Activated CD4-positive, alpha-beta T cell treated with anti-CD3 and anti-CD28 coated beads for 36 hours (primary cell): ENCODE measurements around the gene CMTM5. TPM values are rescaled to one million over a fixed set of nuclear protein-coding genes. Genes with fewer than 3 reads are reported as not detected.

ENCODE experiments used
- ATAC-seq: fragments of 200-7000 bp; cut with Tn5 transposase; one replicate; pipeline ENCODE4 v1.10.0; 2021; ENCODE audit warnings: mild to moderate bottlenecking, moderate library complexity
- CTCF ChIA-PET: fragments of 350-600 bp; sonication (Branson Sonifier 250); formaldehyde crosslinking; loops from one replicate; lab custom pipeline; 2021; ENCODE audit warnings: antibody characterized with exemption; lab: Charles Lee
- POLR2A ChIA-PET: fragments of 350-600 bp; sonication (Branson Sonifier 250); formaldehyde crosslinking; loops from one replicate; lab custom pipeline; 2021; ENCODE audit warnings: antibody characterized with exemption, inconsistent platforms; lab: Charles Lee
- DNase-seq: peaks from one replicate; pipeline ENCODE4 v3.0.0-alpha.2; 2020
- H3K27ac Mint-ChIP-seq: one replicate; pipeline ENCODE4 v1.8.0; 2021; ENCODE audit warnings: mixed read lengths
- H3K27me3 Mint-ChIP-seq: one replicate; pipeline ENCODE4 v1.8.0; 2021; ENCODE audit warnings: mixed read lengths
- H3K36me3 Mint-ChIP-seq: one replicate; pipeline ENCODE4 v1.8.0; 2021; ENCODE audit warnings: low read depth, mixed read lengths
- H3K4me1 Mint-ChIP-seq: one replicate; pipeline ENCODE4 v1.8.0; 2021; ENCODE audit warnings: mixed read lengths
- H3K4me3 Mint-ChIP-seq: one replicate; pipeline ENCODE4 v1.8.0; 2021; ENCODE audit warnings: mild to moderate bottlenecking, moderate library complexity, mixed read lengths
- H3K9me3 Mint-ChIP-seq: one replicate; pipeline ENCODE4 v1.8.0; 2021; ENCODE audit warnings: low read depth, mixed read lengths
- intact Hi-C, 2 experiments: fragments of 100-400 bp; cut with DNase I in 1 of 2; cut with micrococcal nuclease in 1 of 2; formaldehyde crosslinking; loops; one replicate each; pipeline versions ENCODE4 v1.14.2 to v1.15.1; 2022 to 2024; cut with DNase I, micrococcal nuclease
- total RNA-seq, 2 experiments: library from RNA; stranded (reverse); gene quantifications; one replicate each; pipeline ENCODE4 v1.2.3, GENCODE V29; 2021

CMTM5 gene
- total RNA-seq, 2 experiments from 2014 or later: not detected

DNA sequence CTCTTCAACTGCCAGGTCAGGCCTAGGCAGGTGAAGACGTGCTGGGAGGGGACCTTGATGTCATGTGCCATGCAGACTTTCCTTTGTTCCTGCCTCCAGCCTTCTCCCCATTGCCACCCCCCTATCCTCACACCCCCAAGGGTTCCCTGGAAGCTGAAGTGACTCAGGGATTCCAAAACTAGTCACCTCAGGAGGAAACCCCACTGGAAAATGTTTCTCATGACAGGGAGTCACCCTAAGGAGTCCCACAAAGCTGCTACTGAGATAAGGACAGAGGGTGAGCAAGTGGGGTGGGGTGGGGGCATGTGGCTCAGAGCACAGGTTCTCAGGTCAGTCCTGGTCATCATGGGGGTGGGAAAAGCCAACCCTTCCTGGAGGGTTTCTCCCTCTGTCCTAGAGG is 6.6 kb upstream of the CMTM5 start:
- ATAC-seq: no peak
- CTCF ChIA-PET: interaction anchor here (0.7 kb wide), 1 partner anchor 98 kb away, joined by 3 read pairs; no protein-coding TSS in a partner anchor

DNA sequence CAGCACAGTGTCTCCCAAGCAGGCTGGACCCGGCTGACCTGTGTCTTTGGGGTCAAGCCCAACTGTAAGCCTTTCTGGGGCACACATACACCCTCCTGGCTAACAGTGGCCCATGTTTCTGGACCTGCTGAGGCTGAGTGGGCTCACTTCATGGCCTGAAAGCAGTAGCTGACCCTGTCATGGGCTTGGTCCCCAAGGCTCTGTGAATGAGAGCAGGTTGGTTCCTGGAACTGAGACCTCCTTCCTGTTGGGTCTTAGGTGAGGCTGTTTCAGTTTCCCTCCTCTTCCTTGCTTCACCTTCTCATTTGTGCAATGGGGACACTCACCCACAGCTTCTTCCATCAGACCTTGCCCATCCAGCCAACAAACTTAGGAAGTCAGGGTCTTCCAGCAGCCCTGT is 5.0 kb upstream of the CMTM5 start:
- ATAC-seq: no peak
- Mint-ChIP-seq H3K27me3 (peaks cover 5% of the 10 kb centered on the region), H3K27ac (no peak overlapping the region), H3K36me3 (no peaks in the 10 kb centered on the region), H3K9me3 (no peaks in the 10 kb centered on the region), H3K4me3 (no peak overlapping the region), H3K4me1 (no peaks in the 10 kb centered on the region)
- ChIA-PET CTCF (interaction anchor here (0.7 kb wide), 1 partner anchor 18 kb away, joined by 4 read pairs; no protein-coding TSS in a partner anchor), POLR2A (no interaction called here)
- no peak for DNase-seq
- intact Hi-C loops: no loop called here

More for the DNA sequence above, 6.6 kb upstream of the CMTM5 start:
- DNase-seq: no peak
- Mint-ChIP-seq H3K9me3 (no peaks in the 10 kb centered on the region), H3K27ac (no peak overlapping the region), H3K27me3 (peaks cover 10% of the 10 kb centered on the region), H3K4me3 (no peak overlapping the region), H3K36me3 (no peaks in the 10 kb centered on the region), H3K4me1 (no peaks in the 10 kb centered on the region)
- intact Hi-C loops: no loop called here
- POLR2A ChIA-PET: no interaction called here

DNA sequence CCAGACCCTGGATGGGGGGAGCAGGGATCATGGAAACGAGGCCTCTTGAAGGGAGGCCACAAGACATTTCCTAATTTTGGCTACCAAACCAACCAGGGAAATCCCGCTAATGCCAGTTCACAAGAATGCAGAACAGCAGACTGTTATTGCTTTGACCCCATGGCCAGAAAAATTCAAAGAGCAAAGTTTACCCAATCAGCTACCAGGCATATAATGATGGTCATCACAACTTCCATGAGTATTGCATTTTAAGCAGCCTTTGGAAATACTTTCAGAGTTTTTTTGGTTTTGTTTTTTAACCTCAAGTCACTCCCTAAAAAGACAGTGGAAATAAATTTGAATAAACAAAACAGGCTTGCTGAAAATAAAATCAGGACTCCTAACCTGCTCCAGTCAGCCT is 4.3 kb upstream of the CMTM5 start, which contains the start of gene IL25:
Gene IL25 (plus strand): TSS at position 301 of the 400 bp plus-strand sequence.
- CTCF ChIA-PET: interaction anchor here (0.7 kb wide), 1 partner anchor 18 kb away, joined by 4 read pairs; no protein-coding TSS in a partner anchor
- no peaks in the 10 kb centered on the region for H3K36me3 Mint-ChIP-seq
- no peaks in the 10 kb centered on the region for H3K9me3 Mint-ChIP-seq
- H3K4me3 Mint-ChIP-seq: no peak within 1 kb of the TSS
- H3K27me3 Mint-ChIP-seq: peaks cover 2% of the 10 kb centered on the region
- no peak for DNase-seq
- H3K27ac Mint-ChIP-seq: no peak within 1 kb of the TSS
- intact Hi-C loops: no loop called here
- no peaks in the 10 kb centered on the region for H3K4me1 Mint-ChIP-seq
- ATAC-seq: no peak
- POLR2A ChIA-PET: no interaction called here

DNA sequence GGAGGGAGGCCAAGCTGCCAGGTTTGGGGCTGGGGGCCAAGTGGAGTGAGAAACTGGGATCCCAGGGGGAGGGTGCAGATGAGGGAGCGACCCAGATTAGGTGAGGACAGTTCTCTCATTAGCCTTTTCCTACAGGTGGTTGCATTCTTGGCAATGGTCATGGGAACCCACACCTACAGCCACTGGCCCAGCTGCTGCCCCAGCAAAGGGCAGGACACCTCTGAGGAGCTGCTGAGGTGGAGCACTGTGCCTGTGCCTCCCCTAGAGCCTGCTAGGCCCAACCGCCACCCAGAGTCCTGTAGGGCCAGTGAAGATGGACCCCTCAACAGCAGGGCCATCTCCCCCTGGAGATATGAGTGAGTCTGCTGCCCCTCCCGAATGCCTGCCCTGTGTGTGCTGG is 3.8 kb upstream of the CMTM5 start:
- H3K27ac Mint-ChIP-seq: no peak overlapping the region
- H3K27me3 Mint-ChIP-seq: no peaks in the 10 kb centered on the region
- no peak overlapping the region for H3K4me3 Mint-ChIP-seq
- ChIA-PET CTCF (interaction anchor here (1.6 kb wide), 1 partner anchor 37 kb away, joined by 4 read pairs; no protein-coding TSS in a partner anchor), POLR2A (no interaction called here)
- no peak for DNase-seq
- no peaks in the 10 kb centered on the region for H3K36me3 Mint-ChIP-seq
- ATAC-seq: no peak
- H3K4me1 Mint-ChIP-seq: no peaks in the 10 kb centered on the region
- intact Hi-C loops: no loop called here
- no peaks in the 10 kb centered on the region for H3K9me3 Mint-ChIP-seq

DNA sequence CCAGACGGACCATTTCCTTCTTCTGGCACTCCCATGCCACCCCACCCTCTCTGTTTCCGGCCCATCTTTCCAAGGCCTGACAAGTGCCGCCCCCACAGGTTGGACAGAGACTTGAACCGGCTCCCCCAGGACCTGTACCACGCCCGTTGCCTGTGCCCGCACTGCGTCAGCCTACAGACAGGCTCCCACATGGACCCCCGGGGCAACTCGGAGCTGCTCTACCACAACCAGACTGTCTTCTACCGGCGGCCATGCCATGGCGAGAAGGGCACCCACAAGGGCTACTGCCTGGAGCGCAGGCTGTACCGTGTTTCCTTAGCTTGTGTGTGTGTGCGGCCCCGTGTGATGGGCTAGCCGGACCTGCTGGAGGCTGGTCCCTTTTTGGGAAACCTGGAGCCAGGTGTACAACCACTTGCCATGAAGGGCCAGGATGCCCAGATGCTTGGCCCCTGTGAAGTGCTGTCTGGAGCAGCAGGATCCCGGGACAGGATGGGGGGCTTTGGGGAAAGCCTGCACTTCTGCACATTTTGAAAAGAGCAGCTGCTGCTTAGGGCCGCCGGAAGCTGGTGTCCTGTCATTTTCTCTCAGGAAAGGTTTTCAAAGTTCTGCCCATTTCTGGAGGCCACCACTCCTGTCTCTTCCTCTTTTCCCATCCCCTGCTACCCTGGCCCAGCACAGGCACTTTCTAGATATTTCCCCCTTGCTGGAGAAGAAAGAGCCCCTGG is 1.2 kb upstream of the CMTM5 start:
- ChIA-PET POLR2A (no interaction called here), CTCF (interaction anchor here (0.6 to 1.8 kb wide), 4 partner anchors 8 to 254 kb away, joined by 3 to 5 read pairs (median 4); no protein-coding TSS in a partner anchor)
- no peak overlapping the region for H3K4me3 Mint-ChIP-seq
- H3K27ac Mint-ChIP-seq: no peak overlapping the region
- no peaks in the 10 kb centered on the region for H3K36me3 Mint-ChIP-seq
- H3K4me1 Mint-ChIP-seq: no peaks in the 10 kb centered on the region
- no peaks in the 10 kb centered on the region for H3K9me3 Mint-ChIP-seq
- intact Hi-C loops: no loop called here
- DNase-seq (peak; percentile 3), ATAC-seq (no peak)
- H3K27me3 Mint-ChIP-seq: no peaks in the 10 kb centered on the region

DNA sequence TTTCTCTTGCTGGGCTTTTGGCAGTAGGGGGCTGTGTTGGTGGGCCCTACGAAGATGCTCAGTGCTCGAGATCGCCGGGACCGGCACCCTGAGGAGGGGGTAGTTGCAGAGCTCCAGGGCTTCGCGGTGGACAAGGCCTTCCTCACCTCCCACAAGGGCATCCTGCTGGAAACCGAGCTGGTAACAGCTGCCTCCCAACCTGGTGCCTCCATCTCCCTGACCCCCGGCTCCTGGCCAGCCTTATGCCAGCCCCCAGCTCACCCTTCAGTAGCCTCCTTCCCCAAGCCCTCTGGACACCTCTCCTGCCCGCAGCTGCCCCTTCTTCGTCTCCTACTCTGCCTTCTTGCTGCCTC is 328 bp downstream of the CMTM5 start:
- Mint-ChIP-seq H3K4me3 (no peak overlapping the region), H3K9me3 (no peaks in the 10 kb centered on the region), H3K4me1 (no peaks in the 10 kb centered on the region), H3K27me3 (no peaks in the 10 kb centered on the region), H3K27ac (no peak overlapping the region), H3K36me3 (no peaks in the 10 kb centered on the region)
- peak; percentile 1 for DNase-seq
- ChIA-PET POLR2A (no interaction called here), CTCF (interaction anchor here (0.6 to 1.8 kb wide), 4 partner anchors 38 to 202 kb away, joined by 3 to 5 read pairs (median 3); no protein-coding TSS in a partner anchor)
- intact Hi-C loops: no loop called here
- no peak for ATAC-seq

DNA sequence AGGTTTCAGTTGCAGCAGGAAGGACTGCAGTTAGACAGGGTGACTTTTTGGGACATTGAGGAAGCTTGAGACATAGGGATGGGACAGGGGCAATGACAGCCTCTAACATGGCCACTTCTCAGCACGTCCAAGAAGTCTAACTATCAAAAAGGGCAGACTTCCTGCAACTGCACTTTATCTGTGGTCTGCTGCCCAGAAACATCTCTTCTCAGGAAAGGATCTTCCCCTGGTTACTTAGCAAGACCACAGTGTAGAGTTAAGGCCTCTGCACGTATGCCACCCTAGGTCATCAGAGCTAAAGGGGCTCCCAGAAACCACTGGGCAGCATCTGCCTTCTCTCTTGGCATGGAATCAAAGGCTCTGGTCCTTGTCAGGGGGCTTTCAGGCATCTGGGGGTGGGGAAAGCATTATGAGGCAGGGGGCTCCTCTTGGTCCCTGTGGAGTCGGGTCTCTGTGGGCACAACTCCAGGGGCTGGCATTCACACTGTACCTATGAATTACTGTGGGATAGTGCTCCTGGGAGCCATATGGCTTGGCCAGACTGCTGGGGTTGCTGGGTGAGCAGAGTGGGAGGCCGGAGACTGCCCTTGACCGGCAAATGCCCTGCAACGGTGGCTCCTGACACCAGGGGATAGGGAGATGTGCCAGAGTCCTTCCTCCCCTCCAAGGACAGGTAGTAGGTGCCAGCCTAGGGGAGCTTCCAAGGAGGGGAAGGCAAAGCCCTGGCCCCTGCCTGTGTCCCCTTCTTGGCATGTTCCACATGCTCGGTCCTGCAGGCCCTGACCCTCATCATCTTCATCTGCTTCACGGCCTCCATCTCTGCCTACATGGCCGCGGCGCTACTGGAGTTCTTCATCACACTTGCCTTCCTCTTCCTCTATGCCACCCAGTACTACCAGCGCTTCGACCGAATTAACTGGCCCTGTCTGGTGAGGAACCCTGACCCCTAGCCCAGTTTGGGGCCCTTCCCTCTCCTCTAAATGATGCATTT is 1.0 kb downstream of the CMTM5 start:
- H3K4me3 Mint-ChIP-seq: no peak overlapping the region
- DNase-seq (peak; percentile 2), ATAC-seq (no peak)
- H3K9me3 Mint-ChIP-seq: no peaks in the 10 kb centered on the region
- intact Hi-C loops: no loop called here
- H3K27ac Mint-ChIP-seq: no peak overlapping the region
- no peaks in the 10 kb centered on the region for H3K36me3 Mint-ChIP-seq
- H3K4me1 Mint-ChIP-seq: no peaks in the 10 kb centered on the region
- ChIA-PET CTCF (interaction anchor here (0.6 to 3.0 kb wide), 8 partner anchors 11 to 257 kb away, joined by 3 to 23 read pairs (median 3); no protein-coding TSS in a partner anchor), POLR2A (no interaction called here)
- peaks cover 2% of the 10 kb centered on the region for H3K27me3 Mint-ChIP-seq

DNA sequence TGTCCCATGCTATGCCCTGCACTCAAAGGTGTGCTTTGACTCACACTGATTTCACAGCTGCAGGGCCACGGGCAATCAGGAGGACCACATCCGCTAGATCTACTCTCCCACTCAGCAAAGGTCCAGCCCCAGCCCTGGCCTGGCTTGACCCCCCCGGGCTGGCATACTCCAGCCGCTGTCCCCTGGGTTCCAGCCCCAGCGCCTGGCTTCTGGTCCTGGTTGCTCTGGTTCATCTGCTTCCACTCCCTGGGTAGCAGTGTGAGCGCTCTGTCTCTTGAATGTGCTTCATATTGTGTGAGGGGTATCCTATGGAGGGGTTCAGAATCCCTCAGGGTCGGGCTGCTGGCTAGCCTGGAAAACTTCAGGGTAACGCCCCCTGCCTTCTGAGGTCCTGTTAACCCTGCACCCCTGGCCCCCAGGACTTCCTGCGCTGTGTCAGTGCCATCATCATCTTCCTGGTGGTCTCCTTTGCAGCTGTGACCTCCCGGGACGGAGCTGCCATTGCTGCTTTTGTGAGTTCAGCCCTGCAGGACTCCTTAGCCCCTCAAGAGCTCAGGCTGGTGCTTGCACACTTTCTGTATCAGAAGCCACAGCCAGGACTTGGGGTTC is 1.9 kb downstream of the CMTM5 start:
- no peak for ATAC-seq
- Mint-ChIP-seq H3K9me3 (no peaks in the 10 kb centered on the region), H3K27me3 (peaks cover 2% of the 10 kb centered on the region), H3K27ac (no peak overlapping the region), H3K36me3 (no peaks in the 10 kb centered on the region), H3K4me1 (no peaks in the 10 kb centered on the region), H3K4me3 (no peak overlapping the region)
- intact Hi-C loops: no loop called here
- ChIA-PET CTCF (interaction anchor here (0.6 to 3.0 kb wide), 10 partner anchors 12 to 258 kb away, joined by 3 to 23 read pairs (median 3); no protein-coding TSS in a partner anchor), POLR2A (no interaction called here)
- DNase-seq: peak; percentile 0

DNA sequence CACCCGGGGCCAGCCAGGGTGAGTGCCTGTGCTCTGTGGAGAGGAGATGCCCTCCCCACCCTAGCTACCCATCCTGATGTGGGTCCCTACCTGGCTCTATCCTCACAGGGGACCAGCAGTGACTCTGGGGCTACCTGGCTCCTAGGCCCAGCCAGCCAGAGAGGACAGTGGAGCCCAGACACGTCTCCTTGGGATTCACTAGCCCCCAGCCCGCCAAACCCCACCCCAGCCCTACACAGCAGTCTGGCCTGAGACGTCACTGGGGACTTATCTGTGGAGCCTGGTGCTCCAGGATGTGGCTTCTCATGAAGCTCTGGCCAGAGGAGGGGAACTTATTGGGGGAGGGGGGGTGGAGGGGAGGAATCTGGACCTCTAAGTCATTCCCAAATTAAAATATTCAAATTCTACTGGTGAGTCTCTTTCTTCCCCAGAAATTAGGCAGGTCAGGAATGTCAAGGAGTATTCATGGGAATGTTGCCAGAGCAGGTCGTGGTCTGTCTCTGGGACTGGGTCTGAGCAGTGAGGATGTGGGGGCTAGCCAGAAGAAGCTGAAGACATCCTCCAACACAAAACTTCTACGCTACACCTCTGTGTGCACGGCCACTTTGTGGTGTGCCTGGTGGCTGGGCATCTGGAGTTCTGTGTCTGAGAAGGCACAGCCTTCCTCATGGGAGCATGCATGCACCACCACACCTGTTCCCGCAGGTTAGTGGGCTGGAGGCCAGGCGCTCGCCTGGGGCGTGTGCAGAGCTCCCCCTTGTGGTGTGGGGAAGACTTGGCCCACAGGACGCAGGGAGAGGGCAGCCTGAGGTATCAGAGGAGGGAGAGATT is 2.7 kb downstream of the CMTM5 start:
- H3K9me3 Mint-ChIP-seq: no peaks in the 10 kb centered on the region
- ATAC-seq (peak; percentile 92), DNase-seq (peak; percentile 78)
- no peak overlapping the region for H3K4me3 Mint-ChIP-seq
- ChIA-PET CTCF (interaction anchor here (0.5 to 3.0 kb wide), 42 partner anchors 9 to 259 kb away, joined by 3 to 24 read pairs (median 4); partner anchors contain the start of gene SLC22A17), POLR2A (no interaction called here)
- peaks cover 2% of the 10 kb centered on the region for H3K27me3 Mint-ChIP-seq
- intact Hi-C loops: loop anchor here (1.0 to 2.0 kb wide), 4 partner anchors 51 to 259 kb away; no protein-coding TSS in a partner anchor
- no peaks in the 10 kb centered on the region for H3K4me1 Mint-ChIP-seq
- H3K36me3 Mint-ChIP-seq: no peaks in the 10 kb centered on the region
- no peak overlapping the region for H3K27ac Mint-ChIP-seq

DNA sequence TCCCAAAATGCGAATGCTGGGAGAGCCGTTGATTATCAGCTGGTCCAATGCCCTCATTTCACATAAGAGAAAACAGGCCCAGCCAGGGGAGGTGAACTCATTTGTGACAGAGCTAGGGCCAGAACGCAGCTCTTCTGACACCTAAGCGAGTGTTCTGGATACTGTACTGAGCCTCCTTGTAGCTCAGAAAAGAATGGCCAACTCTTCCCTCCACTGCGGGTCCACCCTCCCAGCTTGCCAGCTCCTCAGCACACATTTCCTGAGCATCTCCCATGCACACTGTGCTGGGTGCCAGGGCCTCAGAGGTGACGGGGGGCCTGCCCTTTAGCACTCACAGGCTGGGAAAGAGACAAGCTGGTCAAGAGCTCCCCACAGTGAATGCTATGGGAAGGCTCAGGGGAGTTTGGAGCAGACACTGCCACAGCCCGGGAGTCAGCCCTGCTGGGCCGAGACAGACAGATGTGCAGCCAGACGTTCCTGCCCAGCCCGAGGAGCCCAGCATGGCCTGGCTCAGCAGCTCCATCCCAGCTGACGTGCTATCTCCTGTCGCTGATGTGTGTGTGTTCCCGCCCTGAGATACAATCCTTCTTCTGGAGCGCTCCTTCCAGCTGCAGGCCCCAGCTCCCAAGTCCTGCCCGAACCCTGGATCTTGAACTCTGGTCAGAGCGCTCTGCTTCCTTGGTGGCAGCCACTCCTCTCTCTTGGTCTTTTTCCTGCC is 3.5 kb downstream of the CMTM5 start:
- CTCF ChIA-PET: interaction anchor here (0.5 to 3.0 kb wide), 42 partner anchors 9 to 260 kb away, joined by 3 to 24 read pairs (median 4); partner anchors contain the start of gene SLC22A17
- no peak overlapping the region for H3K27ac Mint-ChIP-seq

More for the DNA sequence above, 3.5 kb downstream of the CMTM5 start:
- POLR2A ChIA-PET: no interaction called here
- ATAC-seq: no peak
- H3K4me1 Mint-ChIP-seq: no peaks in the 10 kb centered on the region
- H3K9me3 Mint-ChIP-seq: no peaks in the 10 kb centered on the region
- H3K36me3 Mint-ChIP-seq: no peaks in the 10 kb centered on the region
- H3K27me3 Mint-ChIP-seq: peaks cover 2% of the 10 kb centered on the region
- intact Hi-C loops: loop anchor here (1.0 to 2.0 kb wide), 4 partner anchors 52 to 260 kb away; no protein-coding TSS in a partner anchor
- no peak for DNase-seq
- H3K4me3 Mint-ChIP-seq: no peak overlapping the region
